Panc1 (cell line): ENCODE results near the gene SLIT1. TPM values are rescaled to one million over a fixed set of nuclear protein-coding genes. Genes with fewer than 3 reads are reported as not detected.

ENCODE experiments used
- ATAC-seq: fragments of 200-7000 bp; cut with Tn5 transposase; 2 replicates; pipeline ENCODE4 v1.9.1; 2020; ENCODE audit warnings: mild to moderate bottlenecking, moderate library complexity
- BruUV-seq: library from RNA; stranded (reverse); fragments of 400-500 nt; replicated peaks from 2 replicates; lab custom pipeline; 2021; lab: Mats Ljungman, UMichigan
- CTCF ChIA-PET: fragments of 300-600 bp; sonication (Branson Sonifier 250); formaldehyde crosslinking; loops from one replicate; lab custom pipeline; 2022; ENCODE audit warnings: antibody characterized with exemption; lab: Charles Lee
- POLR2A ChIA-PET: fragments of 300-600 bp; sonication (Branson Sonifier 250); formaldehyde crosslinking; loops from one replicate; lab custom pipeline; 2022; ENCODE audit warnings: antibody characterized with exemption; lab: Charles Lee
- DNase-seq: peaks from one replicate; pipeline ENCODE4 v3.0.0-alpha.2; 2010; ENCODE audit warnings: low read depth, low spot score
- H3K27ac ChIP-seq: 2 replicates; pipeline ENCODE4 v1.5.1; 2011; ENCODE audit warnings: mild to moderate bottlenecking, low read length, inconsistent platforms
- H3K27me3 ChIP-seq: fragments of 200-500 bp; sonication (Bioruptor generic); 2 replicates; pipeline ENCODE4 v1.6.0; 2014; ENCODE audit warnings: low read length, inconsistent platforms; ENCODE audit not compliant: control insufficient read depth, insufficient read depth
- H3K36me3 ChIP-seq: fragments of 200-500 bp; sonication (Bioruptor generic); 2 replicates; pipeline ENCODE4 v1.5.1; 2014; ENCODE audit warnings: inconsistent platforms, mild to moderate bottlenecking, low read length, moderate library complexity; ENCODE audit not compliant: control insufficient read depth, insufficient read depth
- H3K4me1 ChIP-seq: 2 replicates; pipeline ENCODE4 v1.5.1; 2011; ENCODE audit warnings: inconsistent platforms, mild to moderate bottlenecking, low read length, moderate library complexity; ENCODE audit not compliant: control insufficient read depth, insufficient read depth
- H3K4me3 ChIP-seq, 2 experiments: 2 replicates each; pipeline ENCODE4 v1.5.1; 2011 to 2012; ENCODE audit warnings: low read depth in 2 of 2, low read length in 2 of 2, mild to moderate bottlenecking in 2 of 2, inconsistent platforms in 1 of 2, moderate library complexity in 1 of 2
- H3K9me3 ChIP-seq: fragments of 200-500 bp; sonication (Bioruptor generic); 2 replicates; pipeline ENCODE4 v1.5.1; 2014; ENCODE audit warnings: low read depth, mild to moderate bottlenecking, inconsistent platforms, low read length, moderate library complexity; ENCODE audit not compliant: control insufficient read depth, insufficient read depth
- POLR2AphosphoS5 ChIP-seq: IDR thresholded peaks from 2 replicates; pipeline ENCODE4 v1.6.1; 2012; ENCODE audit warnings: mild to moderate bottlenecking, low read depth, low read length, moderate library complexity
- SIN3A ChIP-seq: IDR thresholded peaks from 2 replicates; pipeline ENCODE4 v1.6.1; 2012; ENCODE audit warnings: low read depth, mild to moderate bottlenecking, low read length, moderate library complexity, borderline replicate concordance; ENCODE audit not compliant: insufficient read depth
- TCF7L2 ChIP-seq: IDR thresholded peaks from 2 replicates; pipeline ENCODE4 v1.6.1; 2011; ENCODE audit warnings: mild to moderate bottlenecking, low read depth, low read length, inconsistent platforms
- in situ Hi-C: cut with HindIII; loops from 2 replicates; pipeline ENCODE4 v1.10.0; 2016; ENCODE audit warnings: low sequenced_read_pairs, low pct_unique_long_range_greater_than_20kb
- intact Hi-C: fragments of 100-400 bp; cut with micrococcal nuclease; formaldehyde crosslinking; loops from one replicate; pipeline ENCODE4 v1.10.0; 2022; ENCODE audit not compliant: unreplicated experiment
- total RNA-seq: library from RNA; stranded (reverse); gene quantifications from one replicate; pipeline ENCODE4 v1.2.1, GENCODE V29; 2021; ENCODE audit not compliant: unreplicated experiment
- TF ChIP-seq, protein P1 (sequence below), 2 experiments: IDR thresholded peaks; 2 replicates each; pipeline ENCODE4 v1.6.1; 2011 to 2012; ENCODE audit warnings: low read depth in 2 of 2, control low read depth in 1 of 2, low read length in 1 of 2, mild to moderate bottlenecking in 1 of 2, moderate library complexity in 1 of 2; ENCODE audit not compliant: insufficient read depth in 1 of 2
- TF ChIP-seq, protein P2 (sequence below): fragments of 450-650 bp; IDR thresholded peaks from 2 replicates; pipeline ENCODE4 v1.5.1; 2017; ENCODE audit warnings: mild to moderate bottlenecking

SLIT1 gene
- total RNA-seq, 1 experiment from 2014 or later: 2.6 TPM

GRCh38 chr10:97131666-97132065, 54.1 kb downstream of the SLIT1 start:
- H3K36me3 ChIP-seq: no peaks in the 10 kb centered on the region
- TF ChIP-seq, protein P1, sequence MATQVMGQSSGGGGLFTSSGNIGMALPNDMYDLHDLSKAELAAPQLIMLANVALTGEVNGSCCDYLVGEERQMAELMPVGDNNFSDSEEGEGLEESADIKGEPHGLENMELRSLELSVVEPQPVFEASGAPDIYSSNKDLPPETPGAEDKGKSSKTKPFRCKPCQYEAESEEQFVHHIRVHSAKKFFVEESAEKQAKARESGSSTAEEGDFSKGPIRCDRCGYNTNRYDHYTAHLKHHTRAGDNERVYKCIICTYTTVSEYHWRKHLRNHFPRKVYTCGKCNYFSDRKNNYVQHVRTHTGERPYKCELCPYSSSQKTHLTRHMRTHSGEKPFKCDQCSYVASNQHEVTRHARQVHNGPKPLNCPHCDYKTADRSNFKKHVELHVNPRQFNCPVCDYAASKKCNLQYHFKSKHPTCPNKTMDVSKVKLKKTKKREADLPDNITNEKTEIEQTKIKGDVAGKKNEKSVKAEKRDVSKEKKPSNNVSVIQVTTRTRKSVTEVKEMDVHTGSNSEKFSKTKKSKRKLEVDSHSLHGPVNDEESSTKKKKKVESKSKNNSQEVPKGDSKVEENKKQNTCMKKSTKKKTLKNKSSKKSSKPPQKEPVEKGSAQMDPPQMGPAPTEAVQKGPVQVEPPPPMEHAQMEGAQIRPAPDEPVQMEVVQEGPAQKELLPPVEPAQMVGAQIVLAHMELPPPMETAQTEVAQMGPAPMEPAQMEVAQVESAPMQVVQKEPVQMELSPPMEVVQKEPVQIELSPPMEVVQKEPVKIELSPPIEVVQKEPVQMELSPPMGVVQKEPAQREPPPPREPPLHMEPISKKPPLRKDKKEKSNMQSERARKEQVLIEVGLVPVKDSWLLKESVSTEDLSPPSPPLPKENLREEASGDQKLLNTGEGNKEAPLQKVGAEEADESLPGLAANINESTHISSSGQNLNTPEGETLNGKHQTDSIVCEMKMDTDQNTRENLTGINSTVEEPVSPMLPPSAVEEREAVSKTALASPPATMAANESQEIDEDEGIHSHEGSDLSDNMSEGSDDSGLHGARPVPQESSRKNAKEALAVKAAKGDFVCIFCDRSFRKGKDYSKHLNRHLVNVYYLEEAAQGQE (IDR thresholded peaks at IDR 0.05; ENCODE audit: insufficient read depth in 1 of 2, low read depth in 2 of 2, low read length in 1 of 2): no peak
- TF ChIP-seq TCF7L2 (no peak), SIN3A (no peak), POLR2AphosphoS5 (no peak)
- TF ChIP-seq, protein P2, sequence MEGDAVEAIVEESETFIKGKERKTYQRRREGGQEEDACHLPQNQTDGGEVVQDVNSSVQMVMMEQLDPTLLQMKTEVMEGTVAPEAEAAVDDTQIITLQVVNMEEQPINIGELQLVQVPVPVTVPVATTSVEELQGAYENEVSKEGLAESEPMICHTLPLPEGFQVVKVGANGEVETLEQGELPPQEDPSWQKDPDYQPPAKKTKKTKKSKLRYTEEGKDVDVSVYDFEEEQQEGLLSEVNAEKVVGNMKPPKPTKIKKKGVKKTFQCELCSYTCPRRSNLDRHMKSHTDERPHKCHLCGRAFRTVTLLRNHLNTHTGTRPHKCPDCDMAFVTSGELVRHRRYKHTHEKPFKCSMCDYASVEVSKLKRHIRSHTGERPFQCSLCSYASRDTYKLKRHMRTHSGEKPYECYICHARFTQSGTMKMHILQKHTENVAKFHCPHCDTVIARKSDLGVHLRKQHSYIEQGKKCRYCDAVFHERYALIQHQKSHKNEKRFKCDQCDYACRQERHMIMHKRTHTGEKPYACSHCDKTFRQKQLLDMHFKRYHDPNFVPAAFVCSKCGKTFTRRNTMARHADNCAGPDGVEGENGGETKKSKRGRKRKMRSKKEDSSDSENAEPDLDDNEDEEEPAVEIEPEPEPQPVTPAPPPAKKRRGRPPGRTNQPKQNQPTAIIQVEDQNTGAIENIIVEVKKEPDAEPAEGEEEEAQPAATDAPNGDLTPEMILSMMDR: no peak
- no peak overlapping the region for H3K4me3 ChIP-seq
- CTCF ChIA-PET: no interaction called here
- H3K27ac ChIP-seq: no peak overlapping the region
- ATAC-seq: no peak
- intact Hi-C loops: no loop called here
- in situ Hi-C loops: no loop called here
- no peak for DNase-seq
- POLR2A ChIA-PET: no interaction called here
- no peaks in the 10 kb centered on the region; the same call in 1 of the 2 replicates for H3K27me3 ChIP-seq
- no peaks in the 10 kb centered on the region for H3K9me3 ChIP-seq
- no peaks in the 10 kb centered on the region for H3K4me1 ChIP-seq
- BruUV-seq: no TSS peak

GRCh38 chr10:97131181-97131628, 54.6 kb downstream of the SLIT1 start:
- ChIA-PET CTCF (no interaction called here), POLR2A (no interaction called here)
- Histone ChIP-seq H3K4me3 (no peak overlapping the region), H3K4me1 (no peaks in the 10 kb centered on the region), H3K27ac (no peak overlapping the region), H3K36me3 (no peaks in the 10 kb centered on the region), H3K9me3 (no peaks in the 10 kb centered on the region), H3K27me3 (no peaks in the 10 kb centered on the region)
- DNase-seq (no peak), ATAC-seq (no peak; the same call in 1 of the 2 replicates)
- no TSS peak for BruUV-seq
- in situ Hi-C loops (no loop called here), intact Hi-C loops (no loop called here)
- no peak for TF ChIP-seq SIN3A
- no peak for TF ChIP-seq POLR2AphosphoS5
- TF ChIP-seq, protein P1 (IDR thresholded peaks at IDR 0.05; ENCODE audit: insufficient read depth in 1 of 2, low read depth in 2 of 2, low read length in 1 of 2): no peak
- TF ChIP-seq, protein P2: no peak
- TF ChIP-seq TCF7L2: no peak
